ENCODE results near the gene ATXN10.

GRCh38 chr22:45704648-45705047 is 33.0 kb downstream of the ATXN10 start:
- TF ChIP-seq, protein P1, sequence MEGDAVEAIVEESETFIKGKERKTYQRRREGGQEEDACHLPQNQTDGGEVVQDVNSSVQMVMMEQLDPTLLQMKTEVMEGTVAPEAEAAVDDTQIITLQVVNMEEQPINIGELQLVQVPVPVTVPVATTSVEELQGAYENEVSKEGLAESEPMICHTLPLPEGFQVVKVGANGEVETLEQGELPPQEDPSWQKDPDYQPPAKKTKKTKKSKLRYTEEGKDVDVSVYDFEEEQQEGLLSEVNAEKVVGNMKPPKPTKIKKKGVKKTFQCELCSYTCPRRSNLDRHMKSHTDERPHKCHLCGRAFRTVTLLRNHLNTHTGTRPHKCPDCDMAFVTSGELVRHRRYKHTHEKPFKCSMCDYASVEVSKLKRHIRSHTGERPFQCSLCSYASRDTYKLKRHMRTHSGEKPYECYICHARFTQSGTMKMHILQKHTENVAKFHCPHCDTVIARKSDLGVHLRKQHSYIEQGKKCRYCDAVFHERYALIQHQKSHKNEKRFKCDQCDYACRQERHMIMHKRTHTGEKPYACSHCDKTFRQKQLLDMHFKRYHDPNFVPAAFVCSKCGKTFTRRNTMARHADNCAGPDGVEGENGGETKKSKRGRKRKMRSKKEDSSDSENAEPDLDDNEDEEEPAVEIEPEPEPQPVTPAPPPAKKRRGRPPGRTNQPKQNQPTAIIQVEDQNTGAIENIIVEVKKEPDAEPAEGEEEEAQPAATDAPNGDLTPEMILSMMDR (IDR thresholded peaks at IDR 0.05), result no peak
- TF ChIP-seq POLR2A (IDR thresholded peaks at IDR 0.05), result no peak
- TF ChIP-seq POLR2AphosphoS5 (IDR thresholded peaks at IDR 0.05), result no peak
- no peak for TF ChIP-seq EP300 (IDR thresholded peaks at IDR 0.05)

Data from gastroesophageal sphincter (tissue), 3 donors.